Gastroesophageal sphincter (tissue), 4 donors: ENCODE measurements around the gene SAT2. TPM values are rescaled to one million over a fixed set of nuclear protein-coding genes. Genes with fewer than 3 reads are reported as not detected.

Experiments
- ATAC-seq: fragments of 150-250 bp; one replicate; pipeline ENCODE4 v1.9.1; 2016; ENCODE audit warnings: mild to moderate bottlenecking, moderate library complexity
- H3K27ac ChIP-seq, 4 donors: fragments of 200-600 bp; sonication (generic) in 3 of 4; 1 replicate in 3 of 4; 2 replicates in 1 of 4; pipeline ENCODE4 v1.5.1; 2016 to 2019
- H3K27me3 ChIP-seq: fragments of 200-600 bp; sonication (generic); one replicate; pipeline ENCODE4 v1.5.1; 2019
- H3K36me3 ChIP-seq, 2 donors: fragments of 200-600 bp; sonication (generic); one replicate each; pipeline ENCODE4 v1.5.1; 2019; ENCODE audit warnings: control low read depth in 1 of 2
- H3K4me1 ChIP-seq, 3 donors: fragments of 200-600 bp; sonication (generic); 1 replicate in 2 of 3; 2 replicates in 1 of 3; pipeline ENCODE4 v1.5.1; 2016 to 2019; ENCODE audit warnings: control low read depth in 2 of 3
- H3K4me3 ChIP-seq, 2 donors: fragments of 200-600 bp; sonication (generic); one replicate each; pipeline ENCODE4 v1.5.1; 2019; ENCODE audit warnings: mild to moderate bottlenecking in 1 of 2, moderate library complexity in 1 of 2
- H3K9me3 ChIP-seq, 3 donors: fragments of 200-600 bp; sonication (generic); one replicate each; pipeline ENCODE4 v1.5.1; 2017 to 2019; ENCODE audit warnings: control low read depth in 2 of 3
- CTCF ChIP-seq, 4 experiments: fragments of 200-600 bp in 2 of 4; fragments of 450-650 bp in 2 of 4; sonication (generic) in 1 of 4; IDR thresholded peaks; one replicate each; pipeline ENCODE4 v1.5.1; 2017 to 2019; ENCODE audit warnings: antibody characterized with exemption in 4 of 4, mild to moderate bottlenecking in 2 of 4, moderate library complexity in 2 of 4
- EP300 ChIP-seq: sonication (generic); formaldehyde crosslinking; IDR thresholded peaks from one replicate; pipeline ENCODE4 v1.6.1; 2017; ENCODE audit warnings: antibody characterized with exemption, mild to moderate bottlenecking
- POLR2A ChIP-seq, 2 donors: fragments of 450-650 bp; IDR thresholded peaks; one replicate each; pipeline ENCODE4 v1.6.1; 2017; ENCODE audit warnings: antibody characterized with exemption in 2 of 2, mild to moderate bottlenecking in 2 of 2, moderate library complexity in 1 of 2
- POLR2AphosphoS5 ChIP-seq: sonication (generic); formaldehyde crosslinking; IDR thresholded peaks from one replicate; pipeline ENCODE4 v1.6.1; 2017; ENCODE audit warnings: antibody characterized with exemption
- WGBS, 2 donors: methylation state at CpG; one replicate each; pipeline ENCODE4 v1.1.5; 2018; ENCODE audit warnings: low coverage in 1 of 2; 5-methylcytosine and 5-hydroxymethylcytosine counted together
- total RNA-seq, 4 donors: library from RNA; depleted of rRNA; stranded (reverse); fragments of >200 nt; gene quantifications; one replicate each; pipeline ENCODE4 v1.1.0, GENCODE V29; 2016

The SAT2 gene
- total RNA-seq: 10 to 100 TPM; 50.6 to 72.3 (median 62.3) TPM

DNA sequence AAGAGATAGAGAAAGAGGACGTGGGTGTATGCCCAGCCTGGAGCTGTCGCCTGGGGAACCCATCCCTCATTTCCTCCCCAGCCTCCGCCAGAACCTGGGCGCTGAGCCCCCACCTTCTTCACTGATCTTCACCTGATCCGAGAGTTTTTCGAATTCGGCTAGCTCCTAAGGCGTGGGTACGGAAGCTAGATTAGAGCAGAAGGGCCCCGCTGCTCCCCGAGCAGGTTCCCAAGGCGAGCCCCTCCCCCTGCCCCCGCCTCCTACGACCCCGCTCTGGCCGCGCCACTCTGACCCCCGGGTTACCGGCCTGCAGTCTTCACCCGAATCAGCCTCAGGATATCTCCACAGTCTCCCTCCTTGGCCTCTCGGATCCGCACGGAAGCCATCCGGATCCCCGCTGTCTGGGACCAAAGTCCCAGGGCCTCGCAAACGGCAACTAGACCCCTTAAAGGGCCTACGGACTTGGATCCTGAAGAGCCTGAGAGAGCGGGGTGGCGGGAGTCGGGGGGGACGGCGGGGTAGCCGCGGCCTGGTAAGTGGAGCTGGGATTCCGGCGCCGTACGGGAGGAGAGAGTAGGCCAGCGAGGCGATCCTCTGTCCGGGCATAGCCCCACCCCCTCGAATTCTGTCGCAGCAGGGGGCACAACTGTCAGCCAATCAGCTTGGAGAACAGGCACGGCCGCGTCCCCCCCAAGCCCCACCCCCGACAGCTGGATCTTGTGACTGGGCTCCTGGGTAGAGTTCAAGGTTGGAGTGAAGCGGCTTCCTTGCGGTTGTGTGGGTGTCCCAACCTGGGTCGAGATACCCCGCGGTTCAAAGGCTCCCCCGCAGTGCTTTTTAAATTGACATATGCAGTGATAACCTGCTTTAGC is at the start of gene SAT2:
TSS of gene SAT2 (minus strand) at position 572 of the 872 bp plus-strand sequence. CDS start at position 386, 186 bp downstream.
- TF ChIP-seq CTCF (IDR thresholded peaks at IDR 0.05) (peak in 1 of 4 experiments; percentile 5), EP300 (no peak), POLR2AphosphoS5 (peak; percentile 84), POLR2A (IDR thresholded peaks at IDR 0.05) (peak; percentile 68 to 85)
- peaks cover 0 to 18% (median 7%) of the 10 kb centered on the region in 3 donors for H3K4me1 ChIP-seq
- peak within 1 kb of the TSS; percentile 86 to 96 (median 93) for H3K27ac ChIP-seq
- ATAC-seq: peak; percentile 99
- peak within 1 kb of the TSS; percentile 68 to 71 for H3K4me3 ChIP-seq
- H3K9me3 ChIP-seq: no peaks in the 10 kb centered on the region
- H3K36me3 ChIP-seq: peaks cover 0 to 13% of the 10 kb centered on the region in 2 donors
- H3K27me3 ChIP-seq: no peaks in the 10 kb centered on the region
- 0% methylated on average over 11 to 19 of the region's 54 CpGs for whole genome bisulfite sequencing, 2 donors

DNA sequence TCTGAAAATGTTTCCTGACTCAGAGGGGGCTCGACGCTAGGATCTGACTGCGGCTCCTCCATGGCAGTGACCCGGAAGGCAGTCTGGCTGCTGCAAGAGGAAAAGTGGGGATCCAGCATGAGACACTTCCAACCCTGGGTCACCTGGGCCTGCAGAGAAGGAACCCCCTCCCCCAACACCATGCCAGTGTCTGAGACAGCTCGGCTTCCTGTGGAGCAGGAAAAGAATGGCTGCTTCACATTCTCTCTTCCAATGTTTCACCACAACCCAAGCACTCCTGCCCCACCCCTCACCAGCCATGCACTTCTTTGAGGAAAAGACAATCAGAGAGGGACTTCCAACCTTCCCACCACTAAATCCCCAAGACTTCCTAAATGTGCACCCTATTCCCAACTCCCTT is 48.9 kb upstream of the SAT2 start:
- no peak for ATAC-seq
- H3K36me3 ChIP-seq: peaks cover 3 to 51% of the 10 kb centered on the region in 2 donors
- H3K27ac ChIP-seq: no peak overlapping the region
- WGBS, 2 donors: 79 to 100% methylated on average over 3 of the region's 5 CpGs
- peaks cover 0 to 10% (median 0%) of the 10 kb centered on the region in 3 donors for H3K9me3 ChIP-seq
- TF ChIP-seq POLR2AphosphoS5 (no peak), POLR2A (IDR thresholded peaks at IDR 0.05) (no peak)
- H3K27me3 ChIP-seq: no peaks in the 10 kb centered on the region
- no peak overlapping the region for H3K4me3 ChIP-seq
- H3K4me1 ChIP-seq: no peaks in the 10 kb centered on the region

DNA sequence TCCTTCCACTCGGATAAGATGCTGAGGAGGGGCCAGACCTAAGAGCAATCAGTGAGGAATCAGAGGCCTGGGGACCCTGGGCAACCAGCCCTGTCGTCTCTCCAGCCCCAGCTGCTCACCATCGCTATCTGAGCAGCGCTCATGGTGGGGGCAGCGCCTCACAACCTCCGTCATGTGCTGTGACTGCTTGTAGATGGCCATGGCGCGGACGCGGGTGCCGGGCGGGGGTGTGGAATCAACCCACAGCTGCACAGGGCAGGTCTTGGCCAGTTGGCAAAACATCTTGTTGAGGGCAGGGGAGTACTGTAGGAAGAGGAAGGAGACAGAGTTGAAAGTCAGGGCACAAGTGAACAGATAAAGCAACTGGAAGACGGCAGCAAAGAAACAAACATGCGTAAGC is 47.3 kb upstream of the SAT2 start:
- Histone ChIP-seq H3K4me1 (no peaks in the 10 kb centered on the region), H3K4me3 (no peak overlapping the region), H3K27me3 (no peaks in the 10 kb centered on the region), H3K9me3 (peaks cover 0 to 10% (median 0%) of the 10 kb centered on the region in 3 donors), H3K27ac (no peak overlapping the region), H3K36me3 (peaks cover 3 to 67% of the 10 kb centered on the region in 2 donors)
- 45 to 63% methylated on average over 2 to 4 of the region's 14 CpGs for WGBS, 2 donors
- TF ChIP-seq POLR2A (IDR thresholded peaks at IDR 0.05): no peak
- no peak for TF ChIP-seq POLR2AphosphoS5
- no peak for TF ChIP-seq EP300
- TF ChIP-seq CTCF (IDR thresholded peaks at IDR 0.05): no peak
- no peak for ATAC-seq

DNA sequence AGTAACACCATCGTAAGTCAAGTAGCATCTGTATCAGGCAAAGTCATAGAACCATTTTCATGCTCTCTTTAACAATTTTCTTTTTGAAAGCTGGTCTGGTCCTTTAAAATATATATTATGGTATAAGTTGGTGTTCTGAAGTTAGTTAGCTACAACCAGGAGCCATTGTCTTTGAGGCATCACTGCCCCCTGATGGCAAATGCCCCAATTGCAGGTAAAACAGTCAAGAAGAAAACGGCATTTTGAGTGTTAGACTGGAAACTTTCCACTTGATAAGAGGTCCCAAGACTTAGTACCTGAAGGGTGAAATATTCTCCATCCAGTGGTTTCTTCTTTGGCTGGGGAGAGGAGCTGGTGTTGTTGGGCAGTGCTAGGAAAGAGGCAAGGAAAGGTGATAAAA is 45.6 kb upstream of the SAT2 start:
- Histone ChIP-seq H3K27me3 (no peaks in the 10 kb centered on the region), H3K27ac (no peak overlapping the region), H3K4me1 (no peaks in the 10 kb centered on the region), H3K9me3 (peaks cover 0 to 10% (median 0%) of the 10 kb centered on the region in 3 donors), H3K4me3 (no peak overlapping the region), H3K36me3 (peaks cover 3 to 84% of the 10 kb centered on the region in 2 donors)
- no peak for ATAC-seq
- WGBS, 2 donors: 86% methylated on average over 2 of the region's 2 CpGs; no CpG with 5 or more reads in 1 of the 2 donors
- no peak for TF ChIP-seq POLR2AphosphoS5
- TF ChIP-seq CTCF (IDR thresholded peaks at IDR 0.05): peak in 1 of 4 experiments; percentile 9

DNA sequence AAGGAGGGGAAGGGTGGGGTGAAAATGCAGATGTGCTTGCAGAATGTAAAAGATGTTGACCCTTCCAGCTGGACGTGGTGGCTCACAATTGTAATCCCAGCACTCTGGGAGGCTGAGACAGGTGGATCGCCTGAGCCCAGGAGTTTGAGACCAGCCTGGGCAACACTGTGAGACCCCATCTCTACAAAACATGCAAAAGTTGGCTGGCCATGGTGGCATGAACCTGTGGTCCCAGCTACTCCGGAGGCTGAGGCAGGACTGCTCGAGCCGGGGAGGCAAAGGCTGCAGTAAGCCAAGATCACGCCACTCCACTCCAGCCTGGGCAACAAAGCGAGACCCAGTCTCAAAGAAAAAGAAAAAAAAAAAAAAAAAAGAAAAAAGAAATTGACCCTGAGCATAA is 40.9 kb upstream of the SAT2 start:
- Histone ChIP-seq H3K27me3 (no peaks in the 10 kb centered on the region), H3K27ac (no peak overlapping the region), H3K36me3 (peaks cover 2 to 80% of the 10 kb centered on the region in 2 donors), H3K4me1 (no peaks in the 10 kb centered on the region), H3K4me3 (no peak overlapping the region), H3K9me3 (peaks cover 0 to 5% (median 0%) of the 10 kb centered on the region in 3 donors)
- TF ChIP-seq CTCF (IDR thresholded peaks at IDR 0.05) (no peak), EP300 (no peak), POLR2AphosphoS5 (no peak), POLR2A (IDR thresholded peaks at IDR 0.05) (no peak)
- ATAC-seq: no peak
- WGBS, 2 donors: 67 to 94% methylated on average over 1 to 7 of the region's 7 CpGs
